GM19395 (cell line): ENCODE data around the gene TMEM101.
"Not testable (repeated sequence)": the region's sequence is repeated elsewhere in the genome, so short reads cannot be mapped to it uniquely, and the experiment has no call there.

ENCODE experiments used
- ATAC-seq: cut with Tn5 transposase; IDR thresholded peaks from one replicate; pipeline ENCODE4 v1.9.1; 2021; ENCODE audit warnings: mild to moderate bottlenecking, moderate library complexity; ENCODE audit not compliant: unreplicated experiment

TMEM101 gene

DNA sequence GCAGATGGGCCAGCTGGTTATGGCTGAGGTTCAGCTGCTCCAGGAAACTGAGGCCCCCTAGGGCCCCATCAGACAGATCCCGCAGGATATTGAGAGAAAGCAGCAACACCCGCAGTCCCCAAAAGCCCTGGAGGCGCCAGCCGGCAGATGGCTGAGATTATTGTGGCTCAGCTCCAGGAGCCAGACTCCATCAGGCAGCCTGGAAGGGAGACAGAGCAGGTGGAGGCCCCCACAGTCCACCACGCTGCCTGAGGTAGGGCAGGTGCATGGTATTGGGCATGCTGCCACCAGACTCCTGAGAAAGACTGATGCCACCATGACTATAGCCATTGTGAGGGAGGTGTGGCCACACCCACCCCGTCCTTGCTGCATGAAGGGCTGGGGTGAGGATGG lies 9.5 kb upstream of the TMEM101 start:
- no peak for ATAC-seq

DNA sequence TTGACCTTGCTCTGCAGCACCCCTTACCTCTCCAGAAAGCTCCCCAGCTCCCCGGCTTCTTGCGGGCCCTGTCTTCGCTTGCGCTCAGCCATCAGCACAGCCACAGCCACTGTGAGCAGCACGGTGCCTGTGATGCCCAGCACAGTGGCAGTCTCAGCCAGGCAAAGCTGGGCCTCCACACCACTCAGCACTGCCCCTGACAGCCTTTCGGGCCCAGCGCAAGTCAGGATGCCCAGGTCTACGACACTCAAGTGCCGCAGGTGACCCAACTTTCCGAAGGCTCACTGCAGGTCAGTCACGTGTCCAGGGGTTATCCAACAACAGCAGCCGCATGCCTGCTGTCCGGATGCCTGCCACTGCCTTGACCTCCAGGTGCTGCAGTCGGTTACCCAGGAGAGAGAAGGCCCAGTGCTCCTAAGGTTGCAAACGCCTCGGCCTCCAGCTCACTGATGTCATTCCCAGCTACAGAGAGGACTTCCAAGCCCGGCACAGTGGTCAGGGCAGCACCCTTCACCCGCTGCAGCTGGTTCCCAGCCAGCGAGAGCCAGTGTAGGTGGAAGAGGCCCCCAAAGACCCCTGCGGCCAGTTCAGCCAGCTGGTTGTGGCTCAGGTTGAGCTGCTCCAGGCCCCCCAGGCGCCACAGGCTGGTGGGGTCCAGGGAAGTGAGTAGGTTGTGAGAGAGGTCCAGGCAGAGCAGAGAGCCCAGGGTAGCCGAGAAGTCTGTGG lies 8.9 kb upstream of the TMEM101 start:
- no peak for ATAC-seq

- no peak for ATAC-seq
Measured at GRCh38 chr17:44022246-44022645, 7.5 kb upstream of the TMEM101 start.

DNA sequence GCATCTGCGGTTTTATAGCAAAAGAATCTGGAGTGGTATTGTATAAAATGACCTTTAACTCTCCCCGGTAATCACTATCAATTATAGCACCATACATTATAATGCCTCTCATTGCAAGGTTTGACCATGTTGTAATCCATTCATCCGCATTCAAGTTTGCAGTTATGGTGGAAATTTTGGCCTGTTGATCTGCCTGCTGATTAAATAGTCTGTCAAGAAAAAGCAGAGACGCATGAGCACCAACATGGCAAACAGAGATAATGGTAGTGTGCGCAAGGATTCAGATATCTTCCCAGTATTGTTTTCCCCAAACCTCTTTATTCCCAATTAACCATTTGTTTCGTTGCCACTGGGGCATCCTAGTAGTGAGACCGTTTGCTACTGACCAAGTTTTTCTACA lies 6.5 kb upstream of the TMEM101 start:
- ATAC-seq: not testable (repeated sequence)

DNA sequence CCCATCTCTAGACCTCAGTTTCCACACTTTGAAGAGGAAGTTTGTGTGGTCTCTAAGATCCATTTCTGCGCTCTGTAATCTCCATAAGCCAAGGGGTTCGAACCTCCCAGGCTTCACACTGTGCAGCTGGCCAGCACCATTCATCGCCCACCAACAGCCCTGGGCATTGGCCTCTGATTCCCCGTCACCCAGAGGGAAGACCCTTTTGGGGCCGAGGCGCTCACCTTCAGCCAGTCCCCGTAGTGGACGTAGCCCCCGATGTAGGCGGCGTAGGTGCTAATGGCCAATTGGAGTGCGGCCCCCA lies 678 bp downstream of the TMEM101 start:
- no peak for ATAC-seq

GRCh38 chr17:44012874-44013273 lies 1.9 kb downstream of the TMEM101 start:
- no peak for ATAC-seq

DNA sequence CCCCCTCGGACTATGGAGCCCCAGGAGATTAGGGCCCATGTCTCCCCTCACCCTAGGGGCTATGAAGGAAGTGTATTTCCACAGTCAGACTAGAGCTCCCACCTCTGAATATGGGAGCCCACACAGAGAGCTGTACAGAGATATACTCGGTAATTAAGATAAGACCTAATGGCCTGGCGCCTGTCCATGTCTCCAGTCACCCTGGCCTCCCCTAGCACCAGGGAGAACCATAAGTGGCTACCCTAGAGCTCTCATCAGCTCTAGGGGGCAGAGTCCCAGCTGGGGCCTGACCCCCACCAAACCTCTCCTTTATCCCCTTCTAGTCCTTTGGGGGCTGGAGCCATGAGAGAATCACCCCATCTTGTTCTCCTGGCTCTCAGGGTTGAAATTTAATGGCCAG lies 2.4 kb downstream of the TMEM101 start:
- ATAC-seq: no peak

DNA sequence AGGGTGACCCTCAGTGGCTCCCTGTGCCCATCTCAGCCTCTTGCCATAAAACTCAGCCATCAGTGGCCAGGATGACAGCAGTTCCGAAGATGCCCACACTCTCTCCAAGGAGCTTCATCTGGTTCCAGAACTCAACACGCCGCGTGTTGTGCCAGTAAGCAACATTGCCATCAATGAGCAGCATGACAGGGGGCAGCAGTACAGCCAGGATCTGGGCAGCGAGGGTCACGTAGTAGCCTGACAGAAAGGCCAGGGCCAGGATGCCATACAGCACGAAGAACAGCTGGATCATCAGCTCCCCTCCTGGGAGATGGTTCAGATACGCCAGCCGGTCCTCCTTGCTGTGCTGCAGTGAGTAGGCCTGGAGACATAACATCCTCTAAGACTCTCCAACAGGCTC lies 2.9 kb downstream of the TMEM101 start:
- ATAC-seq: no peak

GRCh38 chr17:44010966-44011647 lies 3.7 kb downstream of the TMEM101 start:
- ATAC-seq: no peak

- ATAC-seq: no peak
Measured at GRCh38 chr17:44008205-44008909, 6.4 kb downstream of the TMEM101 start.

- no peak for ATAC-seq
Measured at GRCh38 chr17:44007346-44008204, 7.2 kb downstream of the TMEM101 start.

- peak; percentile 72 for ATAC-seq
Measured at GRCh38 chr17:44006598-44007345, 8.0 kb downstream of the TMEM101 start.

DNA sequence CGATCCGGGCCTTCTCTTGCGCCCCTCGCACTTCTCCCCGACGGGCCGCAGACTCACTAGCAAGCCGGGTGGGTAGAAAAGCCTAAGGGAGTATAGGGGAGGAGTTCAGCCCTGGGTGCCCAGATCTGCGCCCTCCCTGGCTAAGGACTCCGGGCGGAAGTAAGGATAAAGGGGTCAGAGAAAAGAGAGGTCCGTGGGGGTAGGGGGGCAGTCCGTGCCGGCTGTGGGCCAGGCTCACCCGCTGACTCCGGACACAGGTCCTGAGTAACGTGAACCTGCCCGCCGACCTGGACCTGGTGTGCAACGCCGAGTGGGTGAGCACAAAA lies 8.5 kb downstream of the TMEM101 start:
- ATAC-seq: no peak

DNA sequence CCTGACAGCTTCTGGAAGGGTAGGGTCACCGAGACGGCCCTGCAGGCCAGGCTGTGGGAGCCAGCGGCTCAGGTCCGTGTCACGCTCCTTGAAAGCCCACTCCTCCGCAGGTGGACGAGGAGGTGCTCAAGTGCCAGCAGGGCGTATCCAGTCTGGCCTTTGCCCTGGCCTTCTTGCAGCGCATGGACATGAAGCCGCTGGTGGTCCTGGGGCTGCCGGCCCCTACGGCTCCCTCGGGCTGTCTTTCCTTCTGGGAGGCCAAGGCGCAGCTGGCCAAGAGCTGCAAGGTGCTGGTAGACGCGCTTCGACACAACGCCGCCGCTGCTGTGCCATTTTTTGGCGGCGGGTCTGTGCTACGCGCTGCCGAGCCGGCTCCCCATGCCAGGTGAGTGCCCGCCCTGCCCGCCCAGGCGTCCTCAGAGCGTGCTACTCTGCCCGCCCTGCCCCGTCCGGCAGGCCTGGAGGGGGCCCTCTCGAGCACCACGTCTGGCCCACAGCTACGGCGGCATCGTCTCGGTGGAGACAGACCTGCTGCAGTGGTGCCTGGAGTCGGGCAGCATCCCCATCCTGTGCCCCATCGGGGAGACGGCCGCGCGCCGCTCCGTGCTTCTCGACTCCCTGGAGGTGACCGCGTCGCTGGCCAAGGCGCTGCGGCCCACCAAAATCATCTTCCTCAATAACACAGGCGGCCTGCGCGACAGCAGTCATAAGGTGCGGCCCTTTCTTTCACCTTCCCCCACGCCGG lies 9.1 kb downstream of the TMEM101 start:
- no peak for ATAC-seq

DNA sequence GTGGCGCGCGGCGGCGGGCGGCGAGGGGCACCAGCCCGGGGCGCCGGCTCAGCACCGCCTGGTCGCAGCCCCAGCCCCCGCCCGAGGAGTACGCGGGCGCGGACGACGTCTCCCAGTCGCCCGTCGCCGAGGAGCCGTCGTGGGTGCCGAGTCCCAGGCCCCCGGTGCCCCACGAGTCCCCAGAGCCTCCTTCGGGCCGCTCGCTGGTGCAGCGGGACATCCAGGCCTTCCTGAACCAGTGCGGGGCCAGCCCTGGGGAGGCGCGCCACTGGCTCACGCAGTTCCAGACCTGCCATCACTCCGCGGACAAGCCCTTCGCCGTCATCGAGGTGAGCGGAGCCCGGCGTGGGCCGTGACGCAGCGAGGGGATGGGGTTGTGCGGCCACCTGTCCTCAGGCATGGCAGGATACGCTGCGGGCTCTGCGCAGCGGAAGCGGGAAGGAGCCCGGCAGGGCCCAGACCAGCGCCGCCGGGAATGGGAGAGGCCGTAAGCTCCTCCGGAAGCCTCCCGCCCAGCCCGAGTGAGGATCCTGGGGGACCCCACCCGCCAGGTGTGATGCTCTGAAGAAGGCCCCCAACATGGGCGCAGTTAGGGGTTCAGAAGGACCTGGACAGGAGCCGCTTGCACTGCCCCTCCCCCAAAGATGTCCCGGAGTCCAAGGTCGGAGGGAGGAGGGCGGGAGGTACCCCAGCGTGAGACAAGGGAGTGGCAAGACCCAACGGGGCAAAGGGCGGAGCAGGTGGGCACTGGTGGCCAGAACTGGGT lies 9.8 kb downstream of the TMEM101 start:
- ATAC-seq: no peak

GRCh38 chr17:44004077-44004760 lies 10.5 kb downstream of the TMEM101 start, which contains the start of gene NAGS:
Gene NAGS (plus strand): TSS chr17:44004622. CDS start chr17:44004664, 42 bp downstream.
- ATAC-seq: no peak

- ATAC-seq: no peak
Measured at GRCh38 chr17:44002141-44002848, 12.5 kb downstream of the TMEM101 start.

GRCh38 chr17:44001461-44001920 lies 13.3 kb downstream of the TMEM101 start:
- no peak for ATAC-seq
